Kidney (tissue), 14 donors: ENCODE results near the gene PTEN. TPM values are rescaled to one million over a fixed set of nuclear protein-coding genes. Genes with fewer than 3 reads are reported as not detected.

Source experiments
- DNase-seq, 5 donors: peaks; one replicate each; pipeline ENCODE4 v3.0.0-alpha.2; 2013 to 2020
- FAIRE-seq: peaks from 2 replicates; lab custom pipeline; 2012; peaks lifted over from hg19 to GRCh38; lab: Jason Lieb, UNC
- H3K27ac ChIP-seq, 2 donors: one replicate each; pipeline ENCODE4 v1.7.0; 2013; ENCODE audit warnings: low read depth in 2 of 2, low read length in 2 of 2, inconsistent platforms in 1 of 2
- H3K27me3 ChIP-seq: one replicate; pipeline ENCODE4 v1.7.1; 2013; ENCODE audit warnings: low read length, inconsistent platforms; ENCODE audit not compliant: control insufficient read depth, insufficient read depth
- H3K36me3 ChIP-seq, 3 donors: one replicate each; pipeline versions ENCODE4 v1.7.0 to v1.7.1; 2013; ENCODE audit warnings: low read length in 3 of 3, control low read depth in 1 of 3, inconsistent platforms in 1 of 3; ENCODE audit not compliant: insufficient read depth in 3 of 3, control insufficient read depth in 2 of 3
- H3K4me1 ChIP-seq, 3 donors: one replicate each; pipeline versions ENCODE4 v1.7.0 to v1.7.1; 2013; ENCODE audit warnings: low read length in 3 of 3, inconsistent platforms in 1 of 3, low read depth in 1 of 3; ENCODE audit not compliant: control insufficient read depth in 2 of 3, insufficient read depth in 2 of 3
- H3K4me3 ChIP-seq, 3 donors: one replicate each; pipeline versions ENCODE4 v1.7.0 to v1.8.1; 2013; ENCODE audit warnings: low read length in 3 of 3, control low read depth in 1 of 3, inconsistent platforms in 1 of 3
- H3K9ac ChIP-seq, 3 donors: one replicate each; pipeline versions ENCODE4 v1.7.0 to v1.7.1; 2013; ENCODE audit warnings: low read length in 3 of 3, control low read depth in 1 of 3, inconsistent platforms in 1 of 3
- H3K9me3 ChIP-seq, 3 donors: one replicate each; pipeline versions ENCODE4 v1.7.0 to v1.7.1; 2013; ENCODE audit warnings: low read length in 3 of 3, control low read depth in 1 of 3, inconsistent platforms in 1 of 3; ENCODE audit not compliant: control insufficient read depth in 2 of 3, insufficient read depth in 1 of 3
- intact Hi-C: fragments of 100-400 bp; cut with DNase I; formaldehyde crosslinking; loops from one replicate; pipeline ENCODE4 v1.11.1; 2022
- polyA plus RNA-seq: library from polyadenylated mRNA; stranded (reverse); fragments of 350-450 nt; fragmentation: Illumina TruSeq; extraction: RNeasy Lipid Tissue Mini Kit (QIAGEN cat#74804); gene quantifications from one replicate; pipeline ENCODE4 v1.2.3, GENCODE V29; 2014; ENCODE audit warnings: low read depth, low replicate concordance; ENCODE audit not compliant: insufficient read depth
- total RNA-seq: library from RNA; stranded (reverse); fragmentation: NEBNext Ultra II Directional; extraction: Animal tissue kit (Norgen Biotek cat#: 25700); gene quantifications from one replicate; pipeline ENCODE4 v1.2.1, GENCODE V29; 2021
- TF ChIP-seq, protein P1 (sequence below): IDR thresholded peaks from 3 replicates; pipeline ENCODE4 v1.5.1; 2012; ENCODE audit warnings: mild to moderate bottlenecking, moderate library complexity, borderline replicate concordance; ENCODE audit not compliant: insufficient read depth; ENCODE audit errors: extremely low read depth
- donor health status: control.
- donor health status: control.
- donor health status: control.
- donor health status: control.
- donor health status: control.
- donor health status: DM: yes; HTN: yes; CAD: no.
- donor health status: Normal renal cell carcinoma (clear cell type).

The PTEN gene
- total and polyA plus RNA-seq, 2 donors from 2014 or later = 22.3 to 154 TPM

DNA sequence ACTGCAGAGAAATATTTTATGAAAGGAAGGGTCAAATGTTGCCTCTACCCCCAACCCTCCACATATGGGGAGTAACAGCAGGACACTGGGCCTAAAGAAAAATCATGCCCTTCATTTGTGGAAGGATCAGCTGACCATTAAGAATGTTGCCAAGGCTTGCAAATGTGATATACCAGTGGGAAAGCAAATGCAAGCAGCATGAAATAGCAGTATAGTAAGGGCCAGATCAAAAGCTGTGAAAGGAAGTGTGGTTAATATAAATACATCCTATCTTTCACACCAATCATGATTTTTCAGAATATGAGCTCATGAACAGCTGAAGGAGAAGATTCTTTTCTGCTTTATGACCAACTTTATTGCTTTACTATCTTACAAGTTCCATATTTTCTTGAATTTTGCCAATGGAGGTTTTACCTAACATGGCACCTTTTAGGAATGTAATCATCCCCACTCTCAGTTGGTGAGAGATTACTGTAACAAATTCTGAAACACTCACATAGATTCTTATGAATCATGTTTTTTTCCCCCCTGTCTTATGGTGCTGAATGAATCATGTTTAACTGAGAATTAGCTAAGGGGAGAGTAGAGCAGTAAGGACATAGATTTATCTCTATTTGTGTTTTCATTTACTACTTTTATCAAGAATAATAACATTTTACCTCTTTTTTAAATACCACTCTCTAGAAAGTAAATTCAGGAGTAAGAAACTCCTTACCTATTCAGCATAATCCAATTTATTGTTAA is 33.3 kb upstream of the PTEN start:
- Histone ChIP-seq H3K36me3 (no peaks in the 10 kb centered on the region), H3K4me3 (no peak overlapping the region), H3K9ac (no peak overlapping the region), H3K27ac (no peak overlapping the region), H3K27me3 (no peaks in the 10 kb centered on the region), H3K4me1 (no peaks in the 10 kb centered on the region), H3K9me3 (no peaks in the 10 kb centered on the region)
- intact Hi-C loops = no loop called here
- TF ChIP-seq, protein P1, sequence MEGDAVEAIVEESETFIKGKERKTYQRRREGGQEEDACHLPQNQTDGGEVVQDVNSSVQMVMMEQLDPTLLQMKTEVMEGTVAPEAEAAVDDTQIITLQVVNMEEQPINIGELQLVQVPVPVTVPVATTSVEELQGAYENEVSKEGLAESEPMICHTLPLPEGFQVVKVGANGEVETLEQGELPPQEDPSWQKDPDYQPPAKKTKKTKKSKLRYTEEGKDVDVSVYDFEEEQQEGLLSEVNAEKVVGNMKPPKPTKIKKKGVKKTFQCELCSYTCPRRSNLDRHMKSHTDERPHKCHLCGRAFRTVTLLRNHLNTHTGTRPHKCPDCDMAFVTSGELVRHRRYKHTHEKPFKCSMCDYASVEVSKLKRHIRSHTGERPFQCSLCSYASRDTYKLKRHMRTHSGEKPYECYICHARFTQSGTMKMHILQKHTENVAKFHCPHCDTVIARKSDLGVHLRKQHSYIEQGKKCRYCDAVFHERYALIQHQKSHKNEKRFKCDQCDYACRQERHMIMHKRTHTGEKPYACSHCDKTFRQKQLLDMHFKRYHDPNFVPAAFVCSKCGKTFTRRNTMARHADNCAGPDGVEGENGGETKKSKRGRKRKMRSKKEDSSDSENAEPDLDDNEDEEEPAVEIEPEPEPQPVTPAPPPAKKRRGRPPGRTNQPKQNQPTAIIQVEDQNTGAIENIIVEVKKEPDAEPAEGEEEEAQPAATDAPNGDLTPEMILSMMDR = no peak
- DNase-seq (no peak), FAIRE-seq (no peak)

DNA sequence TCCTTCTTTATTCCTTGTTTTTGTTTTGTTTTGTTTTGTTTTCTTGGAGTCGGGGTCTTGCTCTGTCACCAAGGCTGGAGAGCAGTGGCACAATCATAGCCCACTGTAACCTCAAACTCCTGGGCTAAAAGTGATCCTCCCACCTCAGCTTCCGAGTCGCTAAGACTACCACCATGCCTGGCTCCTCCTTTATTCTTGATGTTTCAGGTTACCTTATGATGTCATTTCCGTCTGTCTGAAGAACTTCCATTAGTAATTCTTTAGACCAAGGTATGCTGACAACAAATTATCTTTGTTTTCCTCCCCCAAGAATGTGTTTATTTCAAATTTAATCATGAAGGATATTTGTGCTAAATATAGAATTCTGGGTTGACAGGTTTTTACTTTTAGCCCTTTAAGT is 27.3 kb upstream of the PTEN start:
- intact Hi-C loops = no loop called here
- no peaks in the 10 kb centered on the region for H3K9me3 ChIP-seq
- no peak overlapping the region for H3K9ac ChIP-seq
- no peak for FAIRE-seq
- DNase-seq = no peak
- H3K27me3 ChIP-seq = no peaks in the 10 kb centered on the region
- no peak overlapping the region for H3K27ac ChIP-seq
- no peak overlapping the region for H3K4me3 ChIP-seq
- no peaks in the 10 kb centered on the region for H3K36me3 ChIP-seq
- H3K4me1 ChIP-seq = no peaks in the 10 kb centered on the region
- TF ChIP-seq, protein P1 = no peak

DNA sequence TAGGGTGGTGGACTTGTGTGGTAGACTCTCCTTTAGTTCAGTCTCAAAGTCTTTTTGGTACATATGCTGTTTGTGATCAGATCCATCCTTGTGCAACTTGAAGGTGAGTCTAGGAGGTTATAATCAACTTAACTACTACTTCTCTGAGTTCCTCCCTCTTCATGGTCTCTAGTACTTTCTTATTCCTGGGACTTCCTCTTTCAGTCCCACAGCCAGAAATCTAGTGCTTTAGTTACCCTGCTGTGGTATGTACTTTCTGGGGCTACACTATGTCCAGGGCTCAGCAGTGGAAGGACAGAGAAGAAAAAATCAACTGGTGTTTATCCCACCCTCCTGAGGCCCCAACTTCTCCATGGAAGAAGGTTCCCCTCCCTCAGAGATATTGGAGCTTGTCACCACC is 26.0 kb upstream of the PTEN start:
- Histone ChIP-seq H3K4me1 (no peaks in the 10 kb centered on the region), H3K4me3 (no peak overlapping the region), H3K9ac (no peak overlapping the region), H3K27ac (no peak overlapping the region), H3K36me3 (no peaks in the 10 kb centered on the region), H3K9me3 (no peaks in the 10 kb centered on the region), H3K27me3 (no peaks in the 10 kb centered on the region)
- FAIRE-seq (no peak), DNase-seq (no peak)
- intact Hi-C loops = no loop called here
- TF ChIP-seq, protein P1 = no peak
